Measurements from ENCODE around the gene BATF. TPM values are rescaled to one million over a fixed set of nuclear protein-coding genes. Genes with fewer than 3 reads are reported as not detected.

The BATF gene
- polyA plus RNA-seq, 1 of the 3 experiments (the other 2 are of a cell fraction) = not detected

GRCh38 chr14:75506930-75507329, 15.3 kb upstream of the BATF start (continued):
- TF ChIP-seq, protein P1, sequence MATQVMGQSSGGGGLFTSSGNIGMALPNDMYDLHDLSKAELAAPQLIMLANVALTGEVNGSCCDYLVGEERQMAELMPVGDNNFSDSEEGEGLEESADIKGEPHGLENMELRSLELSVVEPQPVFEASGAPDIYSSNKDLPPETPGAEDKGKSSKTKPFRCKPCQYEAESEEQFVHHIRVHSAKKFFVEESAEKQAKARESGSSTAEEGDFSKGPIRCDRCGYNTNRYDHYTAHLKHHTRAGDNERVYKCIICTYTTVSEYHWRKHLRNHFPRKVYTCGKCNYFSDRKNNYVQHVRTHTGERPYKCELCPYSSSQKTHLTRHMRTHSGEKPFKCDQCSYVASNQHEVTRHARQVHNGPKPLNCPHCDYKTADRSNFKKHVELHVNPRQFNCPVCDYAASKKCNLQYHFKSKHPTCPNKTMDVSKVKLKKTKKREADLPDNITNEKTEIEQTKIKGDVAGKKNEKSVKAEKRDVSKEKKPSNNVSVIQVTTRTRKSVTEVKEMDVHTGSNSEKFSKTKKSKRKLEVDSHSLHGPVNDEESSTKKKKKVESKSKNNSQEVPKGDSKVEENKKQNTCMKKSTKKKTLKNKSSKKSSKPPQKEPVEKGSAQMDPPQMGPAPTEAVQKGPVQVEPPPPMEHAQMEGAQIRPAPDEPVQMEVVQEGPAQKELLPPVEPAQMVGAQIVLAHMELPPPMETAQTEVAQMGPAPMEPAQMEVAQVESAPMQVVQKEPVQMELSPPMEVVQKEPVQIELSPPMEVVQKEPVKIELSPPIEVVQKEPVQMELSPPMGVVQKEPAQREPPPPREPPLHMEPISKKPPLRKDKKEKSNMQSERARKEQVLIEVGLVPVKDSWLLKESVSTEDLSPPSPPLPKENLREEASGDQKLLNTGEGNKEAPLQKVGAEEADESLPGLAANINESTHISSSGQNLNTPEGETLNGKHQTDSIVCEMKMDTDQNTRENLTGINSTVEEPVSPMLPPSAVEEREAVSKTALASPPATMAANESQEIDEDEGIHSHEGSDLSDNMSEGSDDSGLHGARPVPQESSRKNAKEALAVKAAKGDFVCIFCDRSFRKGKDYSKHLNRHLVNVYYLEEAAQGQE (IDR thresholded peaks at IDR 0.05; ENCODE audit: low read depth, low read length) = no peak
- no peak for TF ChIP-seq NRF1 (IDR thresholded peaks at IDR 0.05; ENCODE audit: low read depth, low read length)
- no peak for TF ChIP-seq JUND (IDR thresholded peaks at IDR 0.05)
- no peak for TF ChIP-seq NFIC (IDR thresholded peaks at IDR 0.05; ENCODE audit: borderline replicate concordance)
- TF ChIP-seq USF1 (IDR thresholded peaks at IDR 0.05; ENCODE audit: borderline replicate concordance, low read depth) = no peak

- Histone ChIP-seq H3K27me3 (ENCODE audit: insufficient read depth) (0 out of 2 replicates have a peak, but pooled peaks cover 3% of the 10 kb centered on the region), H3F3A (replicated peaks; ENCODE audit: insufficient read depth) (peaks cover 2% of the 10 kb centered on the region), H3K4me3 (ENCODE audit: low read depth in 2 of 2, low read length in 1 of 2) (no peak overlapping the region), H3K79me2 (ENCODE audit: insufficient read depth) (no peaks in the 10 kb centered on the region), H3K4me2 (no peak overlapping the region), H3K9me3 (peaks cover 5% of the 10 kb centered on the region; the same call in 1 of the 2 replicates), H4K20me1 (ENCODE audit: insufficient read depth) (no peaks in the 10 kb centered on the region), H3K9me2 (no peaks in the 10 kb centered on the region), H3K27ac (ENCODE audit: low read depth in 2 of 2, low read length in 1 of 2) (no peak overlapping the region), H3K36me3 (replicated peaks in 1 of 2; ENCODE audit: control insufficient read depth in 1 of 2, insufficient read depth in 2 of 2, low read length in 1 of 2) (no peaks in the 10 kb centered on the region), H3K9ac (no peak overlapping the region), H3K4me1 (ENCODE audit: control insufficient read depth in 1 of 2, insufficient read depth in 2 of 2, low read depth in 1 of 2, low read length in 1 of 2) (no peaks in the 10 kb centered on the region), H2AFZ (ENCODE audit: low read depth) (no peak overlapping the region)
- no peak for TF ChIP-seq SIN3A (IDR thresholded peaks at IDR 0.05; ENCODE audit: borderline replicate concordance, low read depth, low read length)
- TF ChIP-seq, protein P2, sequence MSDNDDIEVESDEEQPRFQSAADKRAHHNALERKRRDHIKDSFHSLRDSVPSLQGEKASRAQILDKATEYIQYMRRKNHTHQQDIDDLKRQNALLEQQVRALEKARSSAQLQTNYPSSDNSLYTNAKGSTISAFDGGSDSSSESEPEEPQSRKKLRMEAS (IDR thresholded peaks at IDR 0.05; ENCODE audit: low read depth) = no peak
- POLR2A ChIA-PET = no interaction called here
- 94% methylated on average over 1 of the region's 1 CpG for WGBS (ENCODE audit: low lambda C conversion rate)
- DNase-seq = no peak
- CTCF ChIA-PET = interaction anchor here (1.4 kb wide), 1 partner anchor 50 kb away, joined by 7 read pairs; no protein-coding TSS in a partner anchor
Measured at GRCh38 chr14:75510547-75510946, 11.7 kb upstream of the BATF start.

- ChIA-PET CTCF (interaction anchor here (1.3 to 1.4 kb wide), 2 partner anchors 50 to 66 kb away, joined by 3 to 7 read pairs; no protein-coding TSS in a partner anchor), POLR2A (no interaction called here)
- Histone ChIP-seq H3K36me3 (replicated peaks in 1 of 2; ENCODE audit: control insufficient read depth in 1 of 2, insufficient read depth in 2 of 2, low read length in 1 of 2) (no peaks in the 10 kb centered on the region), H3K9me3 (peaks cover 5% of the 10 kb centered on the region; the same call in 1 of the 2 replicates), H2AFZ (ENCODE audit: low read depth) (no peak overlapping the region), H3K4me1 (ENCODE audit: control insufficient read depth in 1 of 2, insufficient read depth in 2 of 2, low read depth in 1 of 2, low read length in 1 of 2) (peaks cover 0 to 3% of the 10 kb centered on the region in 2 experiments; a peak in 1 of 4 replicates), H3K4me3 (ENCODE audit: low read depth in 2 of 2, low read length in 1 of 2) (no peak overlapping the region), H3K4me2 (no peak overlapping the region), H3K27me3 (ENCODE audit: insufficient read depth) (0 out of 2 replicates have a peak, but pooled peaks cover 4% of the 10 kb centered on the region), H3F3A (replicated peaks; ENCODE audit: insufficient read depth) (peaks cover 2% of the 10 kb centered on the region), H3K9ac (no peak overlapping the region), H3K9me2 (no peaks in the 10 kb centered on the region), H3K27ac (ENCODE audit: low read depth in 2 of 2, low read length in 1 of 2) (no peak overlapping the region), H4K20me1 (ENCODE audit: insufficient read depth) (no peaks in the 10 kb centered on the region), H3K79me2 (ENCODE audit: insufficient read depth) (no peaks in the 10 kb centered on the region)
- no peak for DNase-seq
- no peak for TF ChIP-seq MXI1 (IDR thresholded peaks at IDR 0.05; ENCODE audit: low read depth, low read length)
- TF ChIP-seq RAD21 (IDR thresholded peaks at IDR 0.05; ENCODE audit: low read length) = no peak
- TF ChIP-seq TCF12 (IDR thresholded peaks at IDR 0.05) = no peak
Measured at GRCh38 chr14:75511201-75511600, 11.1 kb upstream of the BATF start.
